HG03432 (cell line): ENCODE data around the gene KCNAB1.
A peak's percentile ranks its signal among the peaks of the same experiment; 100 is the strongest.
"Not testable (repeated sequence)": the region's sequence is repeated elsewhere in the genome, so short reads cannot be mapped to it uniquely, and the experiment has no call there.

Experiments used
- ATAC-seq: cut with Tn5 transposase; IDR thresholded peaks from one replicate; pipeline ENCODE4 v1.9.1; 2021; ENCODE audit warnings: mild to moderate bottlenecking, moderate library complexity; ENCODE audit not compliant: unreplicated experiment

The KCNAB1 gene

DNA sequence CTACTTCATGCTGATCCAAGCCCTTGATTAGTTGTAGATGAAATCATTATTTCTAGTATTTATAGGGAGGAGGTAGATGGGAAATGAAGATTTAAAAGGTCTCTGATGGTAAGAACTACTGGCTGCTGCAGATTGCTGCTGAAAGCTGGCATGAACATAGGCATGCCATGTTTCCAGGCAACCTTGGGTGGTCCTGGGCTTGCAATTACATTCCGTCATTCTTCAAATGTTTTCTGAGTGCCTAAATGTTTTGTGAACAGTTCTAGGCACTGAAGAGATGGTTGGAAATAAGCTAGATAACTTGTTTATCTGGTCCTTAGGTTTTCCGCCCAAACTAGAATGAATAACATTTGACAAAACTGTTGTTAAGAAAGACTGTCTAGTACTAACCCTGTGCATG is 95.8 kb downstream of the KCNAB1 start:
- ATAC-seq = no peak

DNA sequence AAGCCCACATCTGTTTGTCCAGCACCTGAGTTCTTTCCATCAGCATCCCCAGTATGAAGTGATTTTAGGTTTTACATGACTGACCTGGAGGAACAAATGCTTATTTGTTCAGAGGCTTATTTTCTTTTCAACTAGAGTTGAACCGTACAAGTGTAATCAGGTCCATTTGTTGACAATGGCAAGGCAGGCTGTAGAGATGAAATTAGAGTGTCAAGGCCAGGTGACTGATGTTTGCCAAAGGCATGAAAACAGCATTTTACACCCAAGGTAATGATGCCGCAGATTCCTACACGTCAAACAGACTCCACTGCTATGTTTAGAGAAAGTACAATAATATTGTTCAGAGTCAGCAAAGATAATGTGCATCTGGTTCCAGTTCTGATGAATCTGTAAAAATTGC is 96.5 kb downstream of the KCNAB1 start:
- no peak for ATAC-seq

DNA sequence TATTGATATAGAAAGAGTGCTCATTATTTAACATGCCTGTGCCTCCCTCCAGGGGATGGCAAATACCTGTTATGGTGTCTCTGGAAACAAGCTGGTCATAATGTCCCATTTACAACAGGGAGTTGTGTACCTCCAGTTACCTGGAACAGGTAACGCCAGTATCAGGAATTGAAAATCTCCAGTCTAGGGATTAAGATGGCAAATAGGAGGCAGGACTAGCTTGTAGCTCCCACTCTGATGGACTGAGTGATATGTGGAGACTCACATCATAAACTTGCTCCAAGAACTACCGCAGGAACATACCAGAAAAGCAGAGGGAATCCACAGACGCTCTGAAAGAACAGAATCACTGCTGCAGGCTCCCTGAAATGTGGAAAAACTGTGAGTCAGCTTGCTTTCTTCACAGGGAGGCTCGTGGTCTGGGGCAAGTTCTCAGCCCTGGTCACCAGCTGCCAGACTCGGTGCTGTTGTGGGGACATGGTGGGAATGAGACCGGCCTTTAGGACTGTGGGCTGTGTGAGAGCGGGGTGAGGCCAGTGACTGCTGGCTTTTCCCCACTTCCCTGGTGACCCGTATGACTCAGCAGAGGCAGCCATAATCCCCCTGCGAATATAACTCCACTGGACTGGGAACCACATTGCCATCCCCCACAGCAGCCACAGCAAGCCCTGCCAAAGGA is 97.4 kb downstream of the KCNAB1 start:
- no peak for ATAC-seq

DNA sequence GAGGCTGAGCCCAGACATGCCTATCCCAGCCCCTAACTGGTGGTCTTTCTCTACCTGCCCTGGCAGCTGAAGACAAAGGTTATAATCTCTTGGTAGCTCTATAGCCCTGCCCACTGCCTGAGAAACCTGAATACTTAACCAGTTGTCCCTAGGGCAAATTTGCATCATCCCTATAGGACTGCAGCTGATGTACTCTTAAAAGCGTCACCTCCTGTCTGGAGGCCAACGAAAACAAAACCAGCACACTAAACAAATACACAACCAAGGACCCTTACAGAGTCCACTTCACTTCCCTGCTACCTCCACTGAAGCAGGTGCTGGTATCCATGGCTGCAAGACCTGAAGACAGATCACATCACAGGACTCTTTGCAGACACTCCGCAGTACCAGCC is 98.0 kb downstream of the KCNAB1 start:
- no peak for ATAC-seq

DNA sequence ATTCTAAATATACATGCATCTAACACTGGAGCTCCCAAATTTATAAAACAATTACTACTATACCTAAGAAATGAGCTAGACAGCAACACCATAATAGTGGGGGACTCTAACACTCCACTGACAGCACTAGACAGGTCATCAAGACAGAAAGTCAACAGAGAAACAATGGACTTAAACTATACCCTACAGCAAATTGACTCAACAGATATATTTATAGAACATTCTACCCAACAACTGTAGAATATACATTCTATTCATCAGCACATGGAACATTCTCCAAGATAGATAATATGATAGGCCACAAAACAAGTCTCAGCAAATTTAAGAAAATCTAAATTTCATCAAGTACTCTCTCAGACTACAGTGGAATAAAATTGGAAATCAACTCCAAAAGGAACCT is 102.0 kb downstream of the KCNAB1 start:
- not testable (repeated sequence) for ATAC-seq

DNA sequence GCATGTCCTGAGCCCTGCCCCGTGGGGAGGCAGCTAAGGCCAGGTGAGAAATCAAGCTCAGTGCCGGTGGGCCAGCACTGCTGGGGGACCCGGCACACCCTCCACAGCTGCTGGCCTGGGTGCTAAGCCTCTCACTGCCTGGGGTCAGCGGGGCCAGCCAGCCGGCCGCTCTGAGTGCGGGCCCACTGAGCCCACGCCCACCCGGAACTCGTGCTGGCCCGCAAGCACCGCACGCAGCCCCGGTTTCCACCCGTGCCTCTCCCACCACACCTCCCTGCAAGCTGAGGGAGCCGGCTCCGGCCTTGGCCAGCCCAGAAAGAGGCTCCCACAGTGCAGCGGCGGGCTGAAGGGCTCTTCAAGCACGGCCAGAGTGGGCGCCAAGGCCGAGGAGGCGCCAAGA is 103.7 kb downstream of the KCNAB1 start:
- ATAC-seq = not testable (repeated sequence)

DNA sequence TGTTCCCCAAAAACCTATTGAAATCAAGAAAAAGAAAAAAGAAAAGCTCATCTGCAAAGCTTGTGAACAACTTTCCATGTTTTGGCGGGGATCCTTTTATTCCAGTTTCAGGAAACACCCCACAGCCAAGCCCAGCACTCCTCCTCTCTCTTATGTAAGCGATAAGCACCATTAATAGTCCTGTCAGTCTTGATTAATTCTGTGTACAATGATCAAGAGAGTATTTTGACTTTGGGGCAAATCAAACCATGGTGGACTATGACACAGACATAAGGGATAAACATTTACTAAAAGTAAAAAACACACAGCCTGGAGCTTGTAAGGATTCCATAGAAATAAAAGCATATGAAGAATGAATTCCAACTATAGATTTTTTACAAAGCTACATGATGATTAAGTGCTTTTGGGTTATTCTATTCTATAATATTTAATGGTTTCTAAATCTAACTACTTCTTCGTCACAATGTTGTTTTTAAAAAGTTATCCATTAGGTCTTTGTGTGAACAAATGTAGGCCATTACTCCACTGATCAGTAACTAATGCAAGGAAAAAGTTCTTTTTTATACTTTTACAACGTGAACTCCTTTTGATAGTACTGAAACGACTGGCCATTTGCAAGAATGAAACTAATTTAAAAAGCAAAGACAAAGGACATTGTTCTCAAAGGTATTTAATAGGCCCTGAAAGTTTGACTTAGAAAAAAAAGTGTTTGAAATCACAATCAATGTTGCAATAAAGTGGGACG is 106.5 kb downstream of the KCNAB1 start:
- no peak for ATAC-seq

DNA sequence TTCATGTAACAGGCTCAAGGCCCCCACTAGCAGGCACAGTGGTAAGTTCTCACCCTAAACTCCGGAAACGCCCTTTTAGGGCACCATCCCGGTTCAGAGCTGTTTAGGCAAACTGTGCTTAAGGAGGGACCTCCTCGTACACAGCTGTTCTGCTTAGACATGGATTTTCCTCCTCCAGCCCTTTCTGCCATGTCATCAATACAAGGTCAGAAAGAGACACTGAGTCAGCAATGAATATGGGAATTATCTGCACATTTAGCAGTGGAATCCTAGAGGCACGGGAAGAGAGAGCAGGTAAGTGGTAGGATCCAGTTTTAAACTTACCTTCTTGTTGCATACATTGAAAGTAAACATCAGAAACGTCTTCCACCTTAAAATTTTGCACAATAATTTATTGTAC is 107.3 kb downstream of the KCNAB1 start:
- ATAC-seq = no peak

DNA sequence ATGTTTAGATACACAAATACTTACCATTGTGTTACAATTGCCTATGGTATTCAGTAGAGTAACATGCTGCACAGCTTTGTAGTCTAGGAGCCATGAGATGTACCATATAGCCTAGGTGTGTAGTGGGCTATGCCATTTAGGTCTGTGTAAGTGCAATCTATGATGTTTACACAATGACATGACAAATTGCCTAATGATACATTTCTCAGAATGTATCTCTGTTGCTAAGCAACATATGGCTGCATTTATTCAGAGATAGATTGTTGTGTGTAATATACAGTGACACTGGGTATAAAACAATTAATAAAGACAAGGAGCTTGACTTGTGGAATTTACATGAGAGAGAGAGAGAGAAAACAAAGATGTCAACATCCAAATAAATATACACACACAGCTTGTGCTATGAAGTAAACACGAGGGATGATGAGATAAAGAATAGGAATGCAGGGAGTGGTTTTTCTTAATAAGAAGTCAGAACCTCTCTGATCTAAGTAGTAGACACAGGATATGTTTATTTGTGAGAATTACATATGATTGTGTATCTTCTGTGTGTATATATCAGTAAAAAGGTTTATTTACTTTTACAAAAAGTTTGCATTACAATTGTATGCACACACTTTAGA is 110.0 kb downstream of the KCNAB1 start:
- no peak for ATAC-seq

DNA sequence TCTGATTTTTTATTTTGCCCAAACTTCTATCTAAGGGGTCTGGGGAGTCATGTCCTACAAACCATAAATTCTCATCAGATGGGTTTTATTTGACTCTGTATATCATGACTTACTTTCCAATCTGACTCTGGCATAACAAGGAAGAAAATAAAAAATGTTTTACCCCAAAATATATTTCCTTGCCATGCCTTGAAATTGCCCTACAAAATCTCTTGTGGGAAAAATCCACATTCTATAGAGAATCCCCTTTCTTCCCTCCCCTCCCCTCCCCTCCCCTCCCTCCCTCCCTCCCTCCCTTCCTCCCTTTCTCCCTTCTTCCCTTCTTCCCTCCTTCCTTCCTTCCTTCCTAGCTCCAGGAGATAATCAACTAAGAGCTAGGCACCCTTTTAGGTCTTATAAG is 110.8 kb downstream of the KCNAB1 start:
- not testable (repeated sequence) for ATAC-seq

DNA sequence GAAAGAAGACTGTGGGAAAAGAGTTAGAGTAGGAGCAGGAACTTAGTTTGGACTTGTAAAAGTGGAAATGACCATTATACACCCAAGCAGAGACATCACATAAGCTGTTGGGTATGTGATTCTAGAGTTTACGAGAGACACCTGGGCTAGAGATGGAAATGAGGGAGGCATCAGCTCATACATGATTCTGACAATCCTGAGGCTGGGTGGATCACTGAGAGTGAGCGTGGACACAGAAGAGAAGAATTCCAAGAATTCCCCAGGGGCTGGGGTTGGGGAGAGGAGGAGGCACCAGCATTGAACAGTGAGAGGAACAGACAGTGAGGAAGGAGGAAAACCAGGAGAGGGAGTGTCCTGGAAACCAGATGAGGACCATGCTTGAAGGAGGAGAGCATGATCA is 113.5 kb downstream of the KCNAB1 start:
- ATAC-seq = no peak

DNA sequence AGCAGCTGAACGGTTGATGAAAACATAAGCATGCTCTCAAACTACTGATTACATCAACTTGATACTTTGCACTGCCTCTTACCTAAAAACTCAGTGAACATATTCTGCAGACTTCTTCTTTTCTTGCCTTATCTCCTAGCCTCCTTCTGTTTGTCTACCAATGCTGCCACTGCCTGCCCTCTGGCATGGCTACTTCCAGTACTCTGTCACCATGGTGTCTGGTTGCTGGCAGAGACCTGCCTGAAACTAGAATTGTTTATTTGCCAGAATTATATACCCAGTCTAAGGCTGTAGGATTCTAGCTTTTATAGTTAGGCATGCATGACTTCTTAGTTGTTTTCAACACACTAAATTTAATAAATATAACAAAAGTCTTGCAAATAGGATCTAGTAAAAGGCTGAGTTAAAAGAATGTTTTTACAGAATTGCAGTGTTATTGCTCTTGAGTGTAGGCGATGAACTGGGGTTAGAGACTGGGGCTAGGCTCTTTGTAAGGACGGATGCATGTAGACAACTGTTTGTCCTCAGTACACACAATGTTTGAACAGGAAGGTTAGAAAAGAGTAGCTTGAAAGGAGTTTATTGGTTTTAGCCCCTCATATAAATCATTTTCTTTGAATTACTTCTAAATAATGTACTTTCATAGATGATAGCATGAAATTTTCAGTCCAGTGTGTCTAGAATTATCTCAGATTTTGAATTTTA is 116.3 kb downstream of the KCNAB1 start:
- no peak for ATAC-seq

DNA sequence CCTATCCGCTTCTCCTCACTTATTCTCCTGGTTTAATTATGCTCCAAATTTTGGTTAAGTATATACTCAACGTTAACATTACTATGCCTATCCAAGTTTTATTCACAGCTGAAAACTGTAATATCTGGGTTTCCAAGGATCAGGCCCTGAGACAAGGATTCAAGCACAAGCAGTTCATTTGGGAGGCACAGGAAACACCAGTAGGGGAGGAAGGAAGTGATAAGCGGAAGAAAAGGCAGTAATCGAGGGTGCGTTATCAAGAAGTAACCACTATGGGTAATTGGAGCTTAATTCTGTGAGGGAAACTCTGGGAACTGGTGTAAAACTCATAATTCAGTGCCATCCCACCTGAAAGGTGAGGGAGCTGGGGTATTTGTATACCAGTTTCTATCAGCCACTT is 120.3 kb downstream of the KCNAB1 start:
- ATAC-seq = no peak

DNA sequence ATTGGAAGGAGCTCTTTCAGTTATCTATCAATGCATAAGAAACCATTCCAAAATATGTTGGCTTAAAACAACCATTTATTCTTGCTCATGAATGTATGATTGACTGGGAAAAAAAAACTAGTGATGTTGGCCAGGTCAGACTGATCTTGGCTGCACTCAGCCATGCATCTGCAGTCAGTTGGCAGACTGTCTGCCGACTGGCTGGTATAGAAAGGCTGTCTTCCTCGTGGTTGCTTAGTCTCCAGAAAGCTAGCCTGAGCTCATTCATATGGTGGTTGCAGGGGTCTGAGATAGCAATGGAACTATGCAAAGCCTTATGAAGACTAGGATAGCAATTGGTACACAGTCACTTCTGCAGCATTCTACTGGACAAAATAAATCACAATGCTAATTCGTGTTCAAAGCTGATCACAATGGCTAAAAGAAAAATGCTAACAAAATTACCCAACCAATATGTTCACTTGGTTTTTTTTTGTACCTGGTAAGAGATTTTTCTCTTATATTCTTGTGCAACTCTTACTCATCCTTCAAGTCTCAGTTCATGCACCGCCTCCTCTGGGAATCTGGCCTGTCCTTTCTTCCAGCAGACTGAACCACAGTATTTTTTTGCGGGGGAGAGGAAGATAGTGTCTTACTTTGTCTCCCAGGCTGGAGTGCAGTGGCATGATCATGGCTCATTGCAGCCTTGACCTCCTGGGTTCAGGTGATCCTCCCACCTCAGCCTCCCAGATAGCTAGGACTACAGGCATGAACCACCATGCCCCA is 126.8 kb downstream of the KCNAB1 start:
- ATAC-seq = no peak

DNA sequence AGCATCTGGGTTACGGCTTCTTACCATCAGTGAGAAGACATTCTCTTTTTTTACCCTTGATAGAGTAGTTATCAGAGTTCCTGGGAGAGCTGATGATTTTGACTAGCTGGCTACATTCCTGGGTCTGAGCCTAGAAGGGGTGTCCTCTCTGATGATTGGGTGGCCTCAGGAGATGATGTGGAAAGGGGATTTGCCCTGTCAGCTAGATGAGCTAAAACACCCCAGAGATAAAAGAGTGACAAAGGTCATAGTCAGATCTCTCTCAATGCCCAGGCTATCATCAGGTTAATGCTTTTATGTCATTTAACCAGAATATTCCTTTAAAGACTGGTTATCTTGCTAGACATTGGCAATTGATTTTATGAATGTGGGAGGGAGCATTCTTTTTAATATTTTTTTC is 130.2 kb downstream of the KCNAB1 start:
- no peak for ATAC-seq

DNA sequence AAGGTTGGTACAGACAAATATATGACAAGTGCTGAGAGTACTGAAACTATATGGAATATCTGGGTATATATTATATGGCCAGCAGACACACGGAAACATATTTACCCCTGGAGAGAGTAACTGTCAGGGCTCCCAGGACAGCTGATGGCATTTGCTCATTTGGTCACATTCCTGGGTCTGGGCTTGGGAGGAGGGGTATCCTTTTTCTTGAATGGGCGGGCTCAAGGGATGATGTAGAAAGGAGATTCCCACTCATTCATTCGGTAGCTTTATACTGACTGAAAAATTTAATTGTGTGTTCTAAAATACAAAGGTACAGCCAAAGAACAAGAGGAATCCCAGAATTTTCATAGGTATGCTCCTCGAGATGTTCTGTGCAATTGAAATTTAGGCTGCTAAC is 131.0 kb downstream of the KCNAB1 start:
- no peak for ATAC-seq

DNA sequence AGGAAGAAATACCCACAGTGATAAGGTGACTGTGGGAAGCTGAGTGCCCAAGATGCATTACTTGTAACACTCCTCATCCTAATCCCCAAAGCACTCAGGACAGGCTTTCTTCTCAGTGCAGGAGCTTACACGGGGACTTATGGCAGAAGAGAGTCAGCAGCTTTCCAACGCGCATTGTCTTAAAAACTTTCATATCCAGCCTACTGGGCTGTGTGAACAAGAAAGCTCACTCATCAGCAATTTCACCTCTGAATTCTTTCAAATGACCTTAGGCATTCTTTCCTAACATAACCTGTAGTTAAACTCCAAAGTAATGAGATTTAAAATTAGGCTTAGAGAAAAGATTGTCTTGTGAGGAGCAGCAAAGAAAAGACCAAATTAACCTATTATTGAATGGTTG is 132.3 kb downstream of the KCNAB1 start:
- ATAC-seq = no peak

DNA sequence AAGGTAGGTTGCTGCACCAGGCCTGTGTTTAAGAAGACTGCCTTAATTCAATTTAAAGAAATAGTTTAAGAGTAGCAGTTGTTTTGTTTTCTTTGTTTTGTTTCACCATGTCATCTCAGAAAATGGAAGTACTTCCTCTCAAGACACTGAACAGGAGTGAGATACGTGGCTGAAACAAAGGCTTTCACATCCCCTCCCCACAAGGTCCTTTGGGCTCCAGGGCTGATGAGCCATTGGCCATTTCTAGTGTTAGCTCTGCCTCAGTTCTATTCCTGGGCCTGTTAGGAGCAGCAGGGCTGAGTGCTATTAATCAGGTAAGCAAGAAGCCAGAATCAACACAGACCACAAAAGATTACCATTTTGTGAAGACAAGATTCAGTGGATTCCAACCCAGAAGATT is 132.8 kb downstream of the KCNAB1 start:
- peak; percentile 53 for ATAC-seq

DNA sequence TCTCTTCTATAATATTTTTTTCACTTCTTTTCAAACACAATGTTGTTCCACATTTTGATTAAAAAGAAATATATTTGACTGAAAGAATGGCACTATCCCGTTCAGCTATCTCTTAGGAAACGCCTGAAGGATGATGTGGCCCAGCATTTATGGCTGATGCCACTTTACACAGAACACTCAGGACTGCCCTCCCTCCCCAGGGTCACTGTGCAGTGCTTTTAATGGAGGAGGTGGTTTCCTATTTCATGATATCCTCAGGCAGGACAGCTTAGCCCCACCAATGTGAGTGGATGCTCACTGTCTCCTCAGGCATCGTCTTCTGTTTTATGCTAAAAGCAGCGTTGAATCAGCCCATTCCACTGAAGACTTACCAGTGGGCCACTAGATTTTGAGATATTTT is 135.9 kb downstream of the KCNAB1 start:
- no peak for ATAC-seq

DNA sequence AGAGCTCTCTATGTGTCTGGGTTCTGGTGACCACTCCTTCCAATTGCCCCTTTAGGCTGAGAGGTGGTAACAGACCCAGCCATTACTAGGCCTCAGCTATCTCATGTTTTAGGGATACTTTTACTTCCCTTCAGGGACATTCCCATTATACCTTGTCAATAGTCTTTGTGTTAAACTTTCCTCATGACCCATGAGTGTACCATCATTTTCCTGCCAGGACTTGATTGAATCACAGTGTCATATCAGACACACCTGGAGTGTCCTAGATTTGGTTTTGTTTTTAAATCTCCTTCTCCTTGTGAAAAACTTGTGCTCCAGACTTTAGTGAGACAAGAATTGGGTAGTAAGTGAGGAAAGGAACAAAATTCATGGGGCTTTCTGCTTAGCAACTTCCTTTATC is 136.6 kb downstream of the KCNAB1 start:
- ATAC-seq = no peak

DNA sequence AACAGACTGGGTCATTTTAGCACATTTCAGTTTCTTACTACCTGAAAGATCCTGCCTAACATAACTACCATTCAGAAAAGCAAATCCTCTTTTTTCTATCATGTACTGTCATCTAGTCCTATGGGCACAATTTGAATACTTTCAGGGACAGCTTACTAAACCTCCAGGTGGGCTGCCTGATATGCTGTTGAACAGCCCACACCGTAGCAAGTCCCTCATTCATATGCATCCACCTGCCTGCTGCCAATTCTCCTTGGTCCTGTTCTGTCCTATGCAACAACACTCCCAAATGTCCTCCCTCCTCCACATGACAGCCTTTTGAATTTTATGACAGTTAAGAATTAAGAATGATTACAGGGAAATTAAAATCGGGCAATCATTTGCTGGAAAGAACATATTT is 137.9 kb downstream of the KCNAB1 start:
- no peak for ATAC-seq
